Ovary (tissue), 3 donors: Measurements from ENCODE around the gene SRGAP3.

Experiments used
- CTCF ChIP-seq, 3 donors: fragments of 450-650 bp in 2 of 3; fragments of 200-600 bp in 1 of 3; IDR thresholded peaks; one replicate each; pipeline versions ENCODE4 v1.5.1 to v1.8.0; 2016 to 2022; ENCODE audit warnings: antibody characterized with exemption in 3 of 3, mild to moderate bottlenecking in 1 of 3
- EP300 ChIP-seq: sonication (generic); formaldehyde crosslinking; IDR thresholded peaks from one replicate; pipeline ENCODE4 v1.6.1; 2017; ENCODE audit warnings: antibody characterized with exemption
- POLR2A ChIP-seq: fragments of 450-650 bp; IDR thresholded peaks from one replicate; pipeline ENCODE4 v1.6.1; 2017; ENCODE audit warnings: antibody characterized with exemption, mild to moderate bottlenecking, moderate library complexity
- donor health status: DM: no; HTN: no; CAD: no.

GRCh38 chr3:9222049-9222448, 27.4 kb downstream of the SRGAP3 start:
- TF ChIP-seq CTCF (IDR thresholded peaks at IDR 0.05) (no peak), POLR2A (no peak), EP300 (no peak)
